ENCODE measurements around the gene LCORL. TPM values are rescaled to one million over a fixed set of nuclear protein-coding genes. Genes with fewer than 3 reads are reported as not detected.

Gene LCORL
- total and polyA plus RNA-seq, 9 of the 15 experiments (the other 6 are each of a cell fraction or from before 2014, with no cell fraction given): 3.1 to 24.5 (median 11.1) TPM

- no peaks in the 10 kb centered on the region for H3K4me1 ChIP-seq (replicated peaks in 1 of 2; ENCODE audit: control insufficient read depth in 2 of 2, insufficient read depth in 2 of 2, low read length in 2 of 2)
- H3K9me3 ChIP-seq (replicated peaks; ENCODE audit: control insufficient read depth, insufficient read depth, low read depth, low read length): no peaks in the 10 kb centered on the region
- ATAC-seq (no peak), DNase-seq (ENCODE audit: extremely low read depth in 1 of 4, low spot score in 3 of 4) (no peak), FAIRE-seq (no peak)
- H3K36me3 ChIP-seq (ENCODE audit: control insufficient read depth, insufficient read depth, low read length): no peaks in the 10 kb centered on the region
- intact Hi-C loops (cut with micrococcal nuclease): no loop called here
- no peaks in the 10 kb centered on the region for H3K9me1 ChIP-seq (ENCODE audit: control insufficient read depth, insufficient read depth, low read length)
- H3K4me3 ChIP-seq: no peak overlapping the region
- no peak overlapping the region for H2AFZ ChIP-seq (ENCODE audit: low read depth, low read length)
- no peaks in the 10 kb centered on the region for H3K79me2 ChIP-seq (ENCODE audit: control insufficient read depth, insufficient read depth, low read length)
- H3K27me3 ChIP-seq (ENCODE audit: control insufficient read depth in 2 of 2, insufficient read depth in 2 of 2, low read length in 2 of 2): no peaks in the 10 kb centered on the region
- H3K9ac ChIP-seq (ENCODE audit: insufficient read depth in 1 of 2, low read depth in 2 of 2, low read length in 2 of 2): no peak overlapping the region
- ChIA-PET CTCF (ENCODE audit: low intra/inter-chr PET ratio) (no interaction called here), POLR2A (no interaction called here)
- in situ Hi-C loops (cut with MboI): no loop called here
- H4K20me1 ChIP-seq (replicated peaks; ENCODE audit: control insufficient read depth, insufficient read depth, low read length): no peaks in the 10 kb centered on the region
- BruUV-seq (replicated peaks): no TSS peak
- no peak overlapping the region for H3K4me2 ChIP-seq (ENCODE audit: insufficient read depth, low read length)
- no peak for TF ChIP-seq YY1 (IDR thresholded peaks at IDR 0.05; ENCODE audit: borderline replicate concordance in 1 of 3, control insufficient read depth in 1 of 3, extremely low read depth in 1 of 3, insufficient read depth in 3 of 3, insufficient read length in 1 of 3, insufficient replicate concordance in 2 of 3, low read depth in 1 of 3, low read length in 2 of 3)
- no peak for TF ChIP-seq NR2F6 (CRISPR knock-in tag; IDR thresholded peaks at IDR 0.05)
- TF ChIP-seq, protein P1, sequence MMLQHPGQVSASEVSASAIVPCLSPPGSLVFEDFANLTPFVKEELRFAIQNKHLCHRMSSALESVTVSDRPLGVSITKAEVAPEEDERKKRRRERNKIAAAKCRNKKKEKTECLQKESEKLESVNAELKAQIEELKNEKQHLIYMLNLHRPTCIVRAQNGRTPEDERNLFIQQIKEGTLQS (IDR thresholded peaks at IDR 0.05): no peak
- TF ChIP-seq, protein P1 (CRISPR knock-in tag; conservative IDR thresholded peaks at IDR 0.05): no peak
- TF ChIP-seq IRF1 (CRISPR knock-in tag; IDR thresholded peaks at IDR 0.05; ENCODE audit: borderline replicate concordance): no peak
- no peak for TF ChIP-seq ZNF174 (CRISPR knock-in tag; IDR thresholded peaks at IDR 0.05)
- TF ChIP-seq BRCA1 (IDR thresholded peaks at IDR 0.05): no peak
- TF ChIP-seq BRCA1 (CRISPR knock-in tag; IDR thresholded peaks at IDR 0.05): no peak
- TF ChIP-seq, protein P2, sequence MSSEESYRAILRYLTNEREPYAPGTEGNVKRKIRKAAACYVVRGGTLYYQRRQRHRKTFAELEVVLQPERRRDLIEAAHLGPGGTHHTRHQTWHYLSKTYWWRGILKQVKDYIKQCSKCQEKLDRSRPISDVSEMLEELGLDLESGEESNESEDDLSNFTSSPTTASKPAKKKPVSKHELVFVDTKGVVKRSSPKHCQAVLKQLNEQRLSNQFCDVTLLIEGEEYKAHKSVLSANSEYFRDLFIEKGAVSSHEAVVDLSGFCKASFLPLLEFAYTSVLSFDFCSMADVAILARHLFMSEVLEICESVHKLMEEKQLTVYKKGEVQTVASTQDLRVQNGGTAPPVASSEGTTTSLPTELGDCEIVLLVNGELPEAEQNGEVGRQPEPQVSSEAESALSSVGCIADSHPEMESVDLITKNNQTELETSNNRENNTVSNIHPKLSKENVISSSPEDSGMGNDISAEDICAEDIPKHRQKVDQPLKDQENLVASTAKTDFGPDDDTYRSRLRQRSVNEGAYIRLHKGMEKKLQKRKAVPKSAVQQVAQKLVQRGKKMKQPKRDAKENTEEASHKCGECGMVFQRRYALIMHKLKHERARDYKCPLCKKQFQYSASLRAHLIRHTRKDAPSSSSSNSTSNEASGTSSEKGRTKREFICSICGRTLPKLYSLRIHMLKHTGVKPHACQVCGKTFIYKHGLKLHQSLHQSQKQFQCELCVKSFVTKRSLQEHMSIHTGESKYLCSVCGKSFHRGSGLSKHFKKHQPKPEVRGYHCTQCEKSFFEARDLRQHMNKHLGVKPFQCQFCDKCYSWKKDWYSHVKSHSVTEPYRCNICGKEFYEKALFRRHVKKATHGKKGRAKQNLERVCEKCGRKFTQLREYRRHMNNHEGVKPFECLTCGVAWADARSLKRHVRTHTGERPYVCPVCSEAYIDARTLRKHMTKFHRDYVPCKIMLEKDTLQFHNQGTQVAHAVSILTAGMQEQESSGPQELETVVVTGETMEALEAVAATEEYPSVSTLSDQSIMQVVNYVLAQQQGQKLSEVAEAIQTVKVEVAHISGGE (CRISPR knock-in tag; IDR thresholded peaks at IDR 0.05): no peak
- TF ChIP-seq CAMTA2 (CRISPR knock-in tag; conservative IDR thresholded peaks at IDR 0.05): no peak
- no peak for TF ChIP-seq OTX1 (CRISPR knock-in tag; IDR thresholded peaks at IDR 0.05)
- no peak overlapping the region for H3K27ac ChIP-seq (ENCODE audit: extremely low read depth, low read depth, low read length)
Measured at GRCh38 chr4:17934286-17934685, 87.3 kb downstream of the LCORL start.

All from K562 (cell line).